HG03097 (cell line): ENCODE results near the gene HOXC12.

ENCODE experiments used
- ATAC-seq: cut with Tn5 transposase; IDR thresholded peaks from one replicate; pipeline ENCODE4 v1.9.1; 2021; ENCODE audit not compliant: unreplicated experiment, low FRiP score

HOXC12 gene, protein sequence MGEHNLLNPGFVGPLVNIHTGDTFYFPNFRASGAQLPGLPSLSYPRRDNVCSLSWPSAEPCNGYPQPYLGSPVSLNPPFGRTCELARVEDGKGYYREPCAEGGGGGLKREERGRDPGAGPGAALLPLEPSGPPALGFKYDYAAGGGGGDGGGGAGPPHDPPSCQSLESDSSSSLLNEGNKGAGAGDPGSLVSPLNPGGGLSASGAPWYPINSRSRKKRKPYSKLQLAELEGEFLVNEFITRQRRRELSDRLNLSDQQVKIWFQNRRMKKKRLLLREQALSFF

DNA sequence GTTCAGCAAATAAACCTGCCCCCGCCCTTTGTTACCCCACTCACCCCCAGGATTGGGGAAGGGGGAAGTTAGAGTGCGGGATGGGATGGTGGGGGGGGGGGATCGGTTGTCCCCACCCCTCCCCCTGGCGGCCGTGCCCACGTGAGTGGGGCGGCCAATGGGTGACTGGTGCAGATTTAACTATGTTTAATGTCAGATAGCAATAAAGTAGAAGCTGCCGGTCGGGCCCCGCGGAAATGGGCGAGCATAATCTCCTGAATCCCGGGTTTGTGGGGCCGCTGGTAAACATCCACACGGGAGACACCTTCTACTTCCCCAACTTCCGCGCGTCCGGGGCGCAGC, at the start of gene HOXC12:
TSS of gene HOXC12 (plus strand) at position 210 of the 342 bp plus-strand sequence. CDS start at position 237, 27 bp downstream.
- ATAC-seq: no peak

DNA sequence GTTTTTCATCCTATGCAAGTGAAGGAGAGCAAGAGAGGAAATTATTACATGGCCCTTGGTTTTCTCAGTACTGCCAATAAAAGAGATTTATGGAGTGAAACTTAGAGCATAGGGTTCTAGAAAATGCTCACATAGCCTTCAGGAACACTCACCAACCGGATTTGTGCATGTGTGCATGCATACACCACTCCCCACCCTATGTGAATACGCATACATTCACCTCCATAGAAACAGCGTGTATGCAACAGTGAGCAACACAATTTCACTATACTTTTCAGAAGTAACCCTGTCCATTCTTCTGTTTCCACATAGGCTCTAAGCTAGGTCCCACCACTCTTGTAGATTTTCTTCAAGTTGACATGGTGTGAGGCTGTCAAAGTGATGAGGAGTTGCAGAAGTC, 47.6 kb upstream of the HOXC12 start:
- ATAC-seq: no peak

DNA sequence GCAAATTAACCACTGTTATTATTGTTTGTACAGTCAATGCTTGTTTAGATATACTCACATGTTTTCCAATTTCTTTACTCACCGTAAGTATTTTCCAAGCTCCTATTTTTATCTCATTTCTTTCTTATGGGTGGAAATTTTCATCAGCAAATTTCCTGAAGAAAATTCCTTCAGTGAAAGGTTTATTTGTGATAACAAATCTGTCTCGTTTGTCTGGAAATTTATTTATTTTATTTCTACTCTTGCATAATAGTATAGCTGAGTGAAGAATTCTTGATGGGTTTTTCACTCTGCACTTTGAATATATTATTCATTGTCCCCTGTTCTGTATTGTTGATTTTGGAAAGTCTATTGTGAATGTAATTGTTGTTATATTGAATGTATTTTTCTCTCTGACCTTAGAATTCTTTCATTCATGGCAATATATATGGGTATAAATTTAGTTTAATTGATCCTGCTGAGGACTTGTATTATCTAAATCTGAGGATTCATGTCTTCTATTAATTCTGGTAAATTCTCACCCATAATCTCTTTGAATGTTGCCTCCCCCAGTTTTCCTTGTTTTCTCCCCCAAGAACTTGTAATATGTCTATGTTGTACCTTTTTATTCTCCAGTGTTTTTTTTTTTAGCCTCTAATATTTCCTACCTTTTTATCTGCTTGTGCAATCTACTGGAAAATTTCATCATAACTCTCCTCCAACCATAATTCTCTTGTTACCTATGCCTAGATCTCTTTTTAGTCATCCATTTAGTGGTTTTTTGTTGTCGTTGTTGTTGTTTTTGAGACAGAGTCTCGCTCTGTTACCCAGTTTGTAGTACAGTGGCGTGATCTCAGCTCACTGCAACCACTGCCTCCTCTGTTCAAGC, 37.7 kb upstream of the HOXC12 start:
- ATAC-seq: no peak

DNA sequence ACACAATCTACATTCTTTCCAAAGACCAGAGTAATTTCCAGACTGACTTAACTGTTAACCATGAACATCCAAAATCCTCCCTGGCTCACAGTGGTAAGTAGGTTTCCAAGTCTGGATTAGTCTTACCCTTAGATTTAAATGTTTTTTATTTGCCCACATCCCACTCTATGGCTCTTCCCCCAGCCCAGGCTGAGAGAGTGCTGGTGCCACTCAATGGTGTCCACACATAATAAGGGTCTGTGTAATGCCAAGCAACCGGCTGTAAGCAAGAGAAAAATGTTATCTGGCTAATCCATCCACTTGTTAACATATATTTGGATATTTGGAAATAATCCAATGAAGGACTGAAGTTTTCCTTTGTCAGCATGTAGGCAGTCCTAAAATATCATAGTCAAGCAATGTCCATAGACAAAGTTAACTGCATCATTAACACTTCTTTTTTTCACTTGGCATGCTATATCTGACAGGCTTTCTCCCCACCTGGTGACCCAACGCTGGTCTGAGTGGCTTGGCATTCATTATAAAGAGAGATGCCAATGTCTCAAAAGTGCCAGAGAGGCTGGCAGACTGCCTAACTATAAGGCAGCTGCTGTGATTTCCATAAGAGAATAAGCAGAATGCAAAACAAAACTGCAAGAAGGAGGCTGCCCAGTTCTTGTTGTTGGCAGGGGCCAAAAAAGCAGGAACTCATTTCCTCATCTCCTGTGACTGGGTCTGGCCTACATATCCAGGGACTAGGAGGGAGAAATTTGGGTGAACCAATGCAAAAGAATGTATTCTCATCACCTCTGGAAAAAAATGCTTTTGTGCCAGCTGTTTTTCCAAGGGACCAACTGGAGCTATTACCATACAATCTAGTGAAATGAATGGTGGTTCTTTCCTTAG, 29.9 kb upstream of the HOXC12 start:
- ATAC-seq: no peak

DNA sequence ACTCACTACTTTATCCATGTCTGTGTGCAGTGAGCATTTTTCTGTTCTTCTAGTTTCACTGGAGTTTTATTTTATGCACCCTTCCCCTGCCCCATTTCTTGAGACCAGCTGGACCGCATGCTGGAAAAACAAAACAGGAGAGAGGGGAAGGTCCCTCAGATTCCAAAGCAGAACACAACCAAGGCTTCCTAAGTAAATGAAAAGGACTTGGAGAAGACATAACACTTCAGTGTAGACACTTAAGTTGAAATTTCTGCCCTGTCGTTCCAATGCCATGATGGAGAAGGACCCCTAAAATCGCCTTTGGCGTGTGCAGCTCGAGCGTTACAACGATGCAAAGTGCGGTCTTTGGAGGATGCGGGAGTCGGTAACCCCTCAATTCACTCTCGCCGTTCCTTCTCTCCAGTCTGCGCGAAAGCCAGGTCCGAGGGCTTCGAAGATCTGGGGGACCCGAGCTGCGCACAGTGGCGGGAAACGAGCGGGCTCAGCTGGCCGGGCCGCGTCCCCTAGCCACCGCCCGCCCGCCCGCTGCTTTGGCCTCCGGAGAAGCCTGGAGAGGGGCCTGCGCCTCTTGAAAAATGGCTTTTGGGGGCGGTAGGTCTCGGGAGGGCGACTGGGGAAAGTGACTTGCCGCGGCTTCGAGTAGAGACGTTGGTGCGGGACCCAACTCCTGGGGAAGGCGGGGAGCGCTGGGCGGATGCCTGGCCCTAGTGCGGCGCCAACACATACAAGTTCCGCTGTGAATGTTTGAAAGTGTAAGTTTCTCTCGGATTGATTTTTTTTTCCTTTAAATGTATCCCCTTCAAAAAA, 27.3 kb upstream of the HOXC12 start:
- no peak for ATAC-seq

DNA sequence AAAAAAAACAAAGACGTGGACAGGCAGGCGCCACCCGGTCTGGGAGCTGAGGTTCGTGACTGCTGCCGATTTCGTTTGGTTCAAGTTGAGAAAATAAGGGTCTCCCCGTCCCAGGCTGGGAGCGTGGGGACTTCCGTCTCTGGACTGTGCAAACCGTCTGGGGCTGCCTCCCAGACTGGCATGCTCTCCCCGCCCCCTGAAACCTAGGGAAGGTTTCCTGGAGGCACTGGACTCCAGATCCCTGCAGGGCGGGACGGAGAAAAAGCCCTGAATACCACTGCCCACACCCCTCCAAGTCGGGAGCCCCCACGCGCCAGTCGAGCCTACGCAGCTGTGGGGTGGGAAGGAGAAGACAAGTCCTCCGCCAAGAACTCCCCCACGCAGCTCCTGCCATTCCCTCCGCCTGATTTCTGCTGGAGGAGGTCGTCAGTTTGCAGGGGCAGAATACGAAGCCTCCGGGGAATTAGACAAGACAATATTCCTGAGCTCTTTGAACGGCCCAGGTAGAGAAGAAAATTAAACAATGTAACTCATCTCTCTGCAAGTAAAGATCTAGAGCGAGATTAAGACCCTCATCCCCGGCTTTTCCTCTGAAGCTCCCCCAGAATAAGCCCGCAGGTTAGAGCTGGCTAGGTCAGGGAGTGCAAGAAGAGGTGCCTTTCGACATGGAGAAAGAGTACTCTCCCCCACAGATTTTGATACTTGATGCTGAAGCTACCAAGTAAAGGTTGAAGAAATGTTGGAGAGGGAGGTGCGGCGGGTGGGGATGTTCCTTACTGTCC, 26.5 kb upstream of the HOXC12 start:
- no peak for ATAC-seq

DNA sequence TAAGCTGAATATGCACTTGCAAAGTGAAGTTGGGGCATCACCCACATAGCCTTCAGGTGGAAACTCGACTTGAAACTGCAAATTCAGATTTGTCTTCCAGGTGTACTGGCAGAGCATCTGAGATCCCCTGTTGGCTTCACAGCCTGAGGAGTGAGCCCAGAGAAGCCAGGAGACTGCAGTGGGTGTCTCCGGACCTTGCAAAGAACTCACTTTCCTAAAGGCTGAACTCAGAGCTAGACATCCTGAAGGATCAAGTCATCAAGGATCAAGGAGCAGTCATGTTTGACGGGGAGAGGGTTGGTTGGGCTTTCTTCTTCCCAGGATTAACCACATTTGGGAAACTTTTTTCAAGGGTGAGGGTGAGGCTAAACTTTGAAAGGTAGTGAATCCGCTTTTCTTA, 25.2 kb upstream of the HOXC12 start:
- ATAC-seq: no peak

DNA sequence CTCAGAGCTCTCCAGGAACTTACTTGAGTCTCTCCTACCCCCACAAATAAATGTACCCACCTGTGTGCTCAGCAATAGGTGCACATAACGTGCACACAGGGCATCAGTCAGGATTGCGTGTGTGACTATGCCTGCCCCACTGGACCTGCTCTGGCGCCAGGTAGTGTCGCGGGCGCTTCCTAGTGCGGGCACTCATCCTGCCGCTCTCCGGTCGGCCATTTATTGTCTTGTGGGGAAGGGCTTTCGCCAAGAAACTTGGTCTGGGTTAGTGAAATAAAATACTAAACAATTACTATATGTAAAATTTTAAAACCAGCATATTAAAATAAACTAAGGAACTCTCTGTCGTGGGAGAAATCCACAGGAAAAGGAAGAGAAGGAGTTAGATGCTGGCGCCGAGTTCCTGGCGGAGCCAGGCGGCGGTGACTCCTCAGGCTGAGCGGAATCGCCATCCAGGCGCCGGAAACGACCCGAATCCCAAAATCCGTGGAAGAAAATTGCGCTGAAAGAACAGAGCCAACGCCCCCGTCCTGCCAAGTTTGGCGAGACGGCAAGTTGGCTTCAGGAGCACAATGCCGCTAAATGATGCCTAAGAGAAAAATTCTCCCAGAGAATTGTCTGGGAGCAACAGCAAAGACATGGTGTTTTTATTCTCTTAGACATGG, 24.0 kb upstream of the HOXC12 start:
- ATAC-seq: no peak

DNA sequence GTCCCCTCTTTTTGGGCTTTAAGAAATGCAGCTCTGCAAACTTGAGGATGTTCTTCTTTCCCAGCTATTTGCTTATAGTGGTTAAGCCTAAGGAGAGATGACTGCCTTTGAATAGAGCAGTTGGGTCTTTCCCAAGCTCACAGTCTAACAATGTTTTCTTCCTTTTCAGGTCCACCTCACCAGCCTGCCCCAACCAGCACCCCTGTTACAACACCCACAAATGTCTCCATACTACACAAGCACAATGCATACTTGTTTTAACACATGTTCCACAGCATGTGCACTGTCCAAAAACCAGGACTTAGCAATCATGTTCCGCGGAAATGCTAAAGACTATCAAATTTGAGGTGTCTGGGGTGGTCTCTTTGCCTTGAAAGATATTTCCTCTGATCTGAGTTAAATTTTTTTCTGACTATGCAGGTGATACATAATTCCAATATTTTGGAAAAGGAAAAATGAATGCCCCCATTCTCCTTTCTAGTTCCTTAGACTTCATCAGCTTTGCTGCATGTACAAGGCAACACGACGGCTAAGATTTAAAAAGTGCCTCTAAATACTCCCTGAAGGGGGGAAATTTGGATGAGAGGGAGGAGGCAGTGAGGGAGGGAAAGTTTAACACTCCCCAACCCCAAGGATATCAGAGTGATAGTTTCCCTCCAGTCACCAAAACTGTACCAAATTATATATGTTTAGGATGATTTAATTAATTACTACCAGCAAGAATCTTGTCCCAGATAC, 22.7 kb upstream of the HOXC12 start:
- no peak for ATAC-seq

DNA sequence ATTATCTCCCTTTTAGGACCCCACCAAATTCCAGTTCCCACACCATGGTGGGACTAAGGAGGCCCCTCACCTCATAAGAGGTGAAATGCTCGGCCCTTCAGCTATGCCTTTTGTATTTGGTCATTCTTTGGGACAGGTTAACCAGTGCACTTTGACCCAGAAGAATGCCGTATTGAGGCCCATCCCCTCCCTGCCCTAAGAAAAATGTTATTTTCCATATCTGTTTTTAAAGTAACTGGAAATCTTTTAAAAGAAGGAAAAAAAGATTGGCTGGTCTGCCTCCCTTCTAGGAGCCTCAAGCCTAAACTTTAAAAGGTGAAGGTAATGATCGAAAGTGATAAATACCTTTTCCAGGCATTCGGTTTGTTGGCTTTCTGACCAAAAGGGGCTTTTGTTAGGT, 21.8 kb upstream of the HOXC12 start:
- ATAC-seq: no peak

DNA sequence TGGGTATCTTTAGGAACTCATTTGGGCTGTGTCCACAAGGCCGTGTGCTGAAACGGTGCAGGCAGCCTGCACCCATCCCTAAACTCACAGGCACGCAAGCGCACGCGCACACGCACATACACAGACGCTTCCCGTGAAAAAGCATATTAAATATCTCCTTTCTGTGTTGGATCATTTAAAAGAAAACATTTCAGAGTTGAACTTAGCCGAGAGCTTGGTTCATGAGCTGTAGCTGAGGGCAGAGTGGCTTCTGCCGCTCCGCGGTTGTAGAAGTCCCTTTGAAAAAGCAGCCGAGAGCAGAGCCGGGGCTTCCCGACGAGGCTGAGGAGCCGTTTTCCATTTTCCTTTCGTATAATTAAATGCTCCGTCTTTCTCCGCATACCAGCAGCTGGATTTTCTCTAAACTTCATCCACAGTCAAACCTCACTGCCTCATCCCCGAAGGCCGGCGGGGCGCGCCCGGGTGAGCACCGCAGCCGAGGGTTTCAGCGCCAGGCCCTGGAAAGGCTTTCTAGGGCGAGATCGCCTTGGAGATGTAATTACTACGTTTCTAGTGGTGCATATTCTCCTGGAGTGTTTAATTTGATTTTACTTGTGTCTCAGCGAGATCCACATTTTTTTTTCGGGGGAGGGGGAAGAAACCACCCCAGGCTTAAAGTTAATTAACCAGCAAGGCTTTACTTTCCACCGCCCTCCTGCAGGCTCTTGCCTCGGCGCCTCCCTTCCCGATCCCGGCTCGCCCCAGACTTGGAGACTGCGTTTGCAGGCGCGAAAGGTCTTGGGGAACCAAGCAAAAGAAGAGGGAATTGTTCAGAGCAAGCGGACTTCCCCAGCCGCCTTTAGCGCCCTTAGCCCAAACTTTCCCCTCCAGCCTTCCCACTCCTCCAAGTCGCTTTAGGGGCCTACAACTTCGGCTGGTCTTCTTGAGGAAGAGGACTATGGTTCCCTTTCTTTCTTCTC, 19.0 kb upstream of the HOXC12 start:
- ATAC-seq: no peak

DNA sequence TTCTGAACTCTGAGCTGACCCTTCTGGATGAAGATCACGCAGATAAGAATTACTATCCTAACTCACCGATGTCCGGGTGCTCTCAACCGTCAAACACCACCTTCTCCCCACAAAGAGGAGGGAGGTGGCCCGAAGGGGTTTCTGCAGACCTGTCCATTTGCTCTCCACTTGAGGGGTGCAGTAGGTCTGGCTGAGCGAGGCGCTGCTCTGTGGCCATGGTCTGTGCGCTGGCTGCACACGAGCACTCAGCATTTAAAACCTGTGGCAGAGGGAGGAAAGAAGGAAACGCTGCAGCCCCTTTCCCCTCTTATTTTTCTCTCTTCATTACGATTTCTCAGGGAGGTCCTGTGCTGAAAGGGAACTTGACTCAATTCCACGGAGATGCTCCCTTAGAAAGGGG, 17.6 kb upstream of the HOXC12 start:
- ATAC-seq: no peak

DNA sequence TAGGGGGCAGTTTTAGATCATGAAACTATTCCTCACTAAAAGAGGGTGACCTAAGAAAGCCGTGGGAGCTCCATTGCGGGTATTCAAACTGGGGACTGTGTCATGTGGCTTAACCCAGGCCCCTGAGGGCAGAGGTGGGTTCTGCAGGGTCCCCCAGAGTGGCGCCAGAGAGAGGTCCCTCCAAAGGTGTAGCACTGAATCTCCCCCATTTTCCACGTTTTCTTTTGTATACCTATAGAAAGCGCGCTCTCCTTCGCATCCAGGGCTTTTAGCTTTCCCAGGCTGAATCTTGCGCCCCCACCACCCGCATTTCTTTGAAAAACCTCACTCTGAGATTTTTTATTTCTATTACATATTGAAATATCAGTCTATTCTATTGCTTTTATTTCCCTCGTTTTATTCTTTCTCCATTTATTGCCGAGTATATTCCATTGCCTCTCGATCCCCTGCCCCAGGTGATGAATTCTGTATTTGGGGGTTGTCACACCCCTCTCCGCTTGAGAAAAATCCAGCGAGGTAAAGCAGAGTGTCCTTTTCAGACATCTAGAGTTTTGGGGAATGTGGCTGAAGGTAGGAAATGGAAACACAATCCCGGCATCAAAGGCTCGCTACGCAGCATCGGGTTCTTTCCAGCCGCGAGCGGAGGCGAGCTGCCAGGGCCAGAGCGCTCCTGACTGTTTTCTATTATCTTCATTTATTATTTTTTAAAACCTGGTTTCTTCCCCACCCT, 16.9 kb upstream of the HOXC12 start:
- no peak for ATAC-seq

DNA sequence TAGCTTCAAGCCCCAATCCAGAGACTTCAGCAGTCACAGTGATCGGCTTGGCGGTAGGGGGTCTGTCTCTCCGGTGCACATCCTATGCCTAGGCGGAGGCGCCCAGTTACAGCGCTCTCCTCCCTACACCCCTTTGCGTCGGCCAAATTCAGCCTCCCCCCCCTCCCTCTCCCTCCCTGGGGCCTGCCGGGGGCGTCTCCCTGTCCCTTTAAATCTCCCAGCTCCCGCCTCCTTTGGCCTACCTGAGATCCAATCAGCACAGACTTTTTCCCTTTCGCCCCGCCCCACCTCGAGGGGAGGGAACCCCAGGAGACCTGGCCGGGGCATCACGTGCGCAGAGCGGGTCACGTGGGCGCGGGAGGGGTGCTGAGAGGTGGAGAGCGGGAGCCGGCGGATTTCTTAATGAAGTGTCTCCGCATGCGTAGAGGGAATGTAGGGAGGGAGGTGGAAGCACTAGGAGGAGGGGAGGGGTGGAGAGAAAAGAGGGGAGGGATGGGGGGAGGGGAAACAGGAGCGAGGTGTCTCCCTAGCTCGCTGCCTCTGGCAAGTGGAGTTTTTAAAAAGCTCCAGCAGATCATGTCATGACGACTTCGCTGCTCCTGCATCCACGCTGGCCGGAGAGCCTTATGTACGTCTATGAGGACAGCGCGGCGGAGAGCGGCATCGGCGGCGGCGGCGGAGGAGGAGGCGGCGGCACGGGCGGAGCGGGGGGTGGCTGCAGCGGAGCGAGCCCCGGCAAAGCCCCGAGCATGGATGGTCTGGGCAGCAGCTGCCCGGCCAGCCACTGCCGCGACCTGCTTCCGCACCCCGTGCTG, 16.2 kb upstream of the HOXC12 start, which contains the start of gene HOXC13:
TSS of gene HOXC13 (plus strand) at position 506 of the 815 bp plus-strand sequence. CDS start at position 582, 76 bp downstream.
- ATAC-seq: no peak
